Stimulated activated CD4-positive, alpha-beta T cell treated with anti-CD3 and anti-CD28 coated beads, Interleukin-1b, Interleukin-23, amount 100 ng/mL, for 24 hours (primary cell): ENCODE measurements around the gene NDUFA12.

Experiments
- DNase-seq, 4 experiments: peaks; one replicate each; pipeline ENCODE4 v3.0.0-alpha.2; 2020; ENCODE audit warnings: low read depth in 4 of 4, low spot score in 1 of 4

The NDUFA12 gene

DNA sequence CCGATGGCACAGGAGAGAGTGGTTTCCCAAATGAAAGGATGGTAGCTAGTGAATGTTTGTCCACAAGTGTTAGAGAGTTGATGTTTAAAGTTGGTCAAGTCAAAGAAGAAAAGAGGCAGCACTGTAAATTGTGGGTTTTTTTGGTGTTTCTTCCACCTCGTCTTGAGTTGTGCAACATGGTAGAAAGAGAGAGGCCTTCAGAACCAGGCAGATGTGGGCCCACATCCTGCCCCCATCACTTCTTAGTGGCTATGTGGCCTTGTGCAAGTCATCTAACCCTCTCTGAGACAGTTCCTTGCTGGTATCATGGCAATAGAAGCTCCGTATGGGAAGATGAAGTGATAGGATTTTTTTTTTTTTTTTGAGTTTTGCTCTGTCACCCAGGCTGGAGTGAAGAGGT is 60.8 kb downstream of the NDUFA12 start:
- no peak for DNase-seq

DNA sequence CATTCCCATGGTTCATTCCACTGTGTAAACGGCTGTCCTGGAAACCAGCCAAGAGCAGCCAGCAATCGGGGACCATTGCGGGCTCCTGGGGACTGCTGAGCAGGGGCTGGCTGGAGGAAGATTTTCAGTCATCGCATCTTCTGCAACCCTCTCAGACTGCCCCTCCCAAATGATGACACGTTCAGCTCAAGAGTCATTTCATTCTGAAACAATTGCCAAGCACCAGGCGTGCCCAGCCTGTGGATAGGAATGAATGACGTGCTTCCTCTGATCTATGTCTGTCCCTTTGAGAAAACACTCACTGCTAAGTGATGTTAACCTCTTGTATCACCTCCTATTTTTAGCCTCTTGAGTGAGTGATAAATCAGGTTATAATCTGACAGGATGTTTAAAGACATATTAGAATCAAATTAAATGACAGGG is 62.0 kb downstream of the NDUFA12 start:
- DNase-seq: peak in 3 of 4 experiments; percentile 8 to 27 (median 22)

DNA sequence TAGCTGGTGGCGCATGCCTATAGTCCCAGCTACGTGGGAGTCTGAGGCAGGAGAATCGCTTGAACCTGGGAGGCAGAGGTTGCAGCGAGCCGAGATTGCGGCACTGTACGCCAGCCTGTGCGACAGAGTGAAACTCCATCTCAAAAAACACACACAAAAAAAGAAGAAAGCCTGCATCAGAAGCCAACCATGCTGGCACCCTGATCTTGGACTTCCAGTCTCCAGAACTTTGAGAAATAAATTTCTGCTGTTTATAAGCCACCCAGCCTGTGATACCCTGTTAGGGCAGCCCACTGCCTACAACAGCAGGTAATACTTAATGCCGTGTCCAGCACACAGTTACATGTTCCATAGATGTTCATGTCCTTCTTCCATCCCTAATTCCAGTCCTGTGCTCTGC is 62.7 kb downstream of the NDUFA12 start:
- DNase-seq: no peak

DNA sequence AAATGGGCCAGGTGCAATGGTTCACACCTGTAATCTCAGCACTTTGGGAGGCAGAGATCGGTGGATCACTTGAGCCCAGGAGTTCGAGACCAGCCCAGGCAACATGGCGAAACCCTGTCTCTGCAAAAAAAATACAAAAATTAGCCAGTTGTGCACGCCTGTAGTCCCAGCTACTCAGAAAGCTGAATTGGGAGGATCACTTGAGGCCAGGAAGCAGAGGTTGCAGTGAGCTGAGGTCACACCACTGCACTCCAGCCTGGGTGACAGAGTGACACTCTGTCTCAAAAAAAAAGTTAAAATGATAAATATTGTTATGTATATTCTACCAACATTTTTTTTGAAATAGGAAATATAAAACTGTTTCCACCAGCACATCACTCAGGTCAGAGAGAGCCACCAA is 64.9 kb downstream of the NDUFA12 start:
- no peak for DNase-seq

DNA sequence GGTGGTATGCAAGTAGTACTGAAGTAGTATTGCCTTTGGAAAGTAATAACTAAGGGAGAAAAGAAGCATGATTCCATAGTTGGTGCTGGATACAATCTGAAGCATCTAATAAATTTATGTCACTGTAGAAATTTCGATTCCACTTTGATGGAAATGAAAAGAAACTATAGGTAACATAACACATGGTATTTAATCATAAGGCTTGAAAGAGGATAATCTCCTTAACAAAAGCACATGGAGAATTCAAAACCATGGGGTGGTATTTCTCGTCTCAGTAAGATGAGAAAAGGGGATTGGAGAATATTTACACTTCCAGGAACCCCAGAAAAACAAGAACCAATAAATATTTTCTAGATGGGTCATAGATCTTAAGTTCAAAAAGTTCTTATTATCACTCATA is 72.7 kb downstream of the NDUFA12 start:
- DNase-seq: no peak

DNA sequence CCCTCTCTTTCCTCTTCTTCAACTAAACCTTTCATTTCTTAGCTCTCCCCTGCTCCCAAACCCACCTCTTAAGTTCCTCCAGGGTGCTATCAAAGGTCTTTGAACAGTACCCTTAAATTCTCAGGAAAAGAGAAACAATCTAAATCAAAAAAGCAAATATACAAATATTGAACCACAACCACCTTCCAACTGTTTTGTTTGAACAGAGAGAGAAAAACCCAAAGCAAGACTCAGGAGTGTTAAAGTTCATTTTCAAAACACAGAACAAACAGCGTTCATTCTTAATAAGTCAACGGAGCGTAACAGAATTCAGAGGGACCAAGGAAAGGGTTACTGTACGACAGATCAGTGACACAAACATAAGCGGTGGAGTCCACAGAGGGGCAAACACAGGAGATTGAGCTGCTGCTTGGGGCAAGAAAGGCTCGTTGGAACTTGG is 73.3 kb downstream of the NDUFA12 start:
- no peak for DNase-seq

DNA sequence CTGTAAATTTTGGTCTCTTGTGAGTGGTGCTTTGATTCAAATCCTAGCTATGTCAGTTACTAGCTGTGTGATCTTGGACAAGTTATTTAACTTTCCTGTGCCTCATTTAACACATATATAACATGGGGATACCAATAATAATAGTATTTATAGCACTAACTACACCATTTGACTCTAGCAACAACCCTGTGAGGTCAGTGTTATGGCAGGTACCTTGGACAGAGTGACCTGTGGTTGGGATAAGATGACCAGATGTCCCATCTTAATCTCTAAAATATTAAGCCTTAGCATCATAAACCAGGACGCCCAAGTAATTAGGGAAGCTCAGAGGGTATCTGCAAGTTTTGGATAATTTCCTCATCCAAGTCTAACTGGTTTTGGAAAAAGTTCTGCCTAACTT is 73.7 kb downstream of the NDUFA12 start:
- DNase-seq: no peak

DNA sequence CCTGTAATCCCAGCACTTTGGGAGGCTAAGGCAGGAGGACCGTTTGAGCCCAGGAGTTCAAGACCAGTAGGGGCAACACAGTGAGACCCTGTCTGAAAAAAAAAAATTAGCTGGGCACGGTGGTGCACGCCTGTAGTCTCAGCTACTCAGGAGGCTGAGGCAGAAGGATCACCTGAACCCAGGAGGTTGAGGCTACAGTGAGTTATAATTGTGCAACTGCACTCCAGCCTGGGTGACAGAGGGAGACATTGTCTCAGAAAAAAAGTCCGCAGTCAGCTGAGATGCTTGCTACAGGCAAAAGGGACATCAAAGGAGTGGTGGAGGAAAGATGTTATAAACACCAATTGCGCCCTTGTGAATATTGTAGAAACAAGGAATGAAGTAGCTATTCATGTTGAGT is 77.8 kb downstream of the NDUFA12 start:
- DNase-seq: no peak

DNA sequence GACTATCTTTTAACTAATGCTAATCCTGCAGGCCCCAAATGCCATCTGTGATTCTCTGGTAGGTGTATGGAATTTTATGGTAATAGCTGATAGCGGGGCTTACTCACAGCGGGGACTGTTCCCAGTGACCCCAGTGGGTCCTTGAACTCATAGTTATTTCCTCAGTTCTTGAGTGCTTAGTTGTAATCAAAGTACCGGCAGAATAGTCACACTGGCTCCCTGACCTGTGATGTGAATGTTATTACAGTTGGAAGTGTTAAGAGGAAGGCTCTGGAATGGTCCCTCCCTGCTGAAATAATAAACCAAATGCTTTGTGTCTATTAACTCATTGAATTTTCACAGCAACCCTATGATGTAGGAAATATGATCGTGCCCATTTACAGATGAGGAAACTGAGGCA is 78.3 kb downstream of the NDUFA12 start:
- no peak for DNase-seq

DNA sequence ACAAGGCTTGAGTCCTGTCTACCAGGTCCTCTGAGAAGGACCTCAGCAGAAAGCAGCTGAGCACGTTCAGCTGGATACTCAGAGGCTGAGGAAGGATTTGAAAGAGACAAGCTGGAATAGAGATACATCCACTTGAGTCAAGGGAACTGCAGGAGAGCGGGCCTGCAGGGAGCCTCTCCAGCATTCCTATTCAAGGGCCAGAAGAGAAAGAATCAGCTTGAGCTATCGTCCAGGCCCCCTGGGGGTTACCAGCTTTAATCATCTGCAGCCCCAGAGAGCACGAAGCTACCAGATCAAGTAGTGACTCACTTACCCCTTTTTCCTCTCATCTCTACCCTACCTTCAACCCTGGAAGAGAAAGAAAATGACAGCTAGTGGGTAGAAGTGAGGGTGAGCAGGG is 80.9 kb downstream of the NDUFA12 start:
- DNase-seq: no peak
